ENCODE results near the gene ETV2.

DNA sequence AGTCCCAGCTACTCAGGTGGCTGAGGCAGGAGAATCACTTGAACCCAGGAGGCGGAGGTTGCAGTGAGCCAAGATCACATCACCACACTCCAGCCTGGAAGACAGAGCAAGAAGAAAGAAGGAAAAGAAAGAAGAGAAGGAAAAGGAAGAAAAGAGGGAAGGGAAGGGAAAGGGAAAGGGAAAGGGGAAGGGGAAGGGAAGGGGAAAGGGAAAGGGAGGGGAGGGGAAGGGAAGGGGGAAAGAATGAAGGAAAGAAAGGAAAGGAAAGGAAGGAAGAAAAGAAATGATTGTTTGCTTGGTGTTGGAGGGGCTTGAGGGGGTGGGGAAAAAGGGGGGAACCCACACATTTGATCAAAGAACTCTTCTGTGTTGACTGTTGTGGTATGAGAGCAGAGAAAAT, 45.6 kb upstream of the ETV2 start:
- no peak for TF ChIP-seq MXI1 (IDR thresholded peaks at IDR 0.05; ENCODE audit: borderline replicate concordance, low read depth, low read length)
- TF ChIP-seq, protein P1, sequence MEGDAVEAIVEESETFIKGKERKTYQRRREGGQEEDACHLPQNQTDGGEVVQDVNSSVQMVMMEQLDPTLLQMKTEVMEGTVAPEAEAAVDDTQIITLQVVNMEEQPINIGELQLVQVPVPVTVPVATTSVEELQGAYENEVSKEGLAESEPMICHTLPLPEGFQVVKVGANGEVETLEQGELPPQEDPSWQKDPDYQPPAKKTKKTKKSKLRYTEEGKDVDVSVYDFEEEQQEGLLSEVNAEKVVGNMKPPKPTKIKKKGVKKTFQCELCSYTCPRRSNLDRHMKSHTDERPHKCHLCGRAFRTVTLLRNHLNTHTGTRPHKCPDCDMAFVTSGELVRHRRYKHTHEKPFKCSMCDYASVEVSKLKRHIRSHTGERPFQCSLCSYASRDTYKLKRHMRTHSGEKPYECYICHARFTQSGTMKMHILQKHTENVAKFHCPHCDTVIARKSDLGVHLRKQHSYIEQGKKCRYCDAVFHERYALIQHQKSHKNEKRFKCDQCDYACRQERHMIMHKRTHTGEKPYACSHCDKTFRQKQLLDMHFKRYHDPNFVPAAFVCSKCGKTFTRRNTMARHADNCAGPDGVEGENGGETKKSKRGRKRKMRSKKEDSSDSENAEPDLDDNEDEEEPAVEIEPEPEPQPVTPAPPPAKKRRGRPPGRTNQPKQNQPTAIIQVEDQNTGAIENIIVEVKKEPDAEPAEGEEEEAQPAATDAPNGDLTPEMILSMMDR (conservative IDR thresholded peaks at IDR 0.05; ENCODE audit: low read depth, low read length) = no peak
- TF ChIP-seq POLR2A (IDR thresholded peaks at IDR 0.05; ENCODE audit: low read depth, low read length) = no peak
- no peak for TF ChIP-seq SMC3 (IDR thresholded peaks at IDR 0.05; ENCODE audit: low read depth, low read length)
- TF ChIP-seq RAD21 (IDR thresholded peaks at IDR 0.05; ENCODE audit: low read length) = no peak
- TF ChIP-seq MAFK (IDR thresholded peaks at IDR 0.05; ENCODE audit: low read depth, low read length) = no peak
- TF ChIP-seq CHD1 (IDR thresholded peaks at IDR 0.05; ENCODE audit: low read depth, low read length) = no peak
- TF ChIP-seq, protein P2, sequence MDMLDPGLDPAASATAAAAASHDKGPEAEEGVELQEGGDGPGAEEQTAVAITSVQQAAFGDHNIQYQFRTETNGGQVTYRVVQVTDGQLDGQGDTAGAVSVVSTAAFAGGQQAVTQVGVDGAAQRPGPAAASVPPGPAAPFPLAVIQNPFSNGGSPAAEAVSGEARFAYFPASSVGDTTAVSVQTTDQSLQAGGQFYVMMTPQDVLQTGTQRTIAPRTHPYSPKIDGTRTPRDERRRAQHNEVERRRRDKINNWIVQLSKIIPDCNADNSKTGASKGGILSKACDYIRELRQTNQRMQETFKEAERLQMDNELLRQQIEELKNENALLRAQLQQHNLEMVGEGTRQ (IDR thresholded peaks at IDR 0.05; ENCODE audit: low read depth, low read length) = no peak
- no peak for TF ChIP-seq CEBPB (IDR thresholded peaks at IDR 0.05; ENCODE audit: low read depth, low read length)
- TF ChIP-seq RCOR1 (IDR thresholded peaks at IDR 0.05; ENCODE audit: insufficient replicate concordance, low read length) = no peak
- no peak for TF ChIP-seq BHLHE40 (IDR thresholded peaks at IDR 0.05; ENCODE audit: low read depth, low read length)
- TF ChIP-seq, protein P3, sequence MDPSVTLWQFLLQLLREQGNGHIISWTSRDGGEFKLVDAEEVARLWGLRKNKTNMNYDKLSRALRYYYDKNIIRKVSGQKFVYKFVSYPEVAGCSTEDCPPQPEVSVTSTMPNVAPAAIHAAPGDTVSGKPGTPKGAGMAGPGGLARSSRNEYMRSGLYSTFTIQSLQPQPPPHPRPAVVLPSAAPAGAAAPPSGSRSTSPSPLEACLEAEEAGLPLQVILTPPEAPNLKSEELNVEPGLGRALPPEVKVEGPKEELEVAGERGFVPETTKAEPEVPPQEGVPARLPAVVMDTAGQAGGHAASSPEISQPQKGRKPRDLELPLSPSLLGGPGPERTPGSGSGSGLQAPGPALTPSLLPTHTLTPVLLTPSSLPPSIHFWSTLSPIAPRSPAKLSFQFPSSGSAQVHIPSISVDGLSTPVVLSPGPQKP (IDR thresholded peaks at IDR 0.05; ENCODE audit: borderline replicate concordance, low read depth, low read length) = no peak
